ENCODE results near the gene FUT3.

FUT3 gene

DNA sequence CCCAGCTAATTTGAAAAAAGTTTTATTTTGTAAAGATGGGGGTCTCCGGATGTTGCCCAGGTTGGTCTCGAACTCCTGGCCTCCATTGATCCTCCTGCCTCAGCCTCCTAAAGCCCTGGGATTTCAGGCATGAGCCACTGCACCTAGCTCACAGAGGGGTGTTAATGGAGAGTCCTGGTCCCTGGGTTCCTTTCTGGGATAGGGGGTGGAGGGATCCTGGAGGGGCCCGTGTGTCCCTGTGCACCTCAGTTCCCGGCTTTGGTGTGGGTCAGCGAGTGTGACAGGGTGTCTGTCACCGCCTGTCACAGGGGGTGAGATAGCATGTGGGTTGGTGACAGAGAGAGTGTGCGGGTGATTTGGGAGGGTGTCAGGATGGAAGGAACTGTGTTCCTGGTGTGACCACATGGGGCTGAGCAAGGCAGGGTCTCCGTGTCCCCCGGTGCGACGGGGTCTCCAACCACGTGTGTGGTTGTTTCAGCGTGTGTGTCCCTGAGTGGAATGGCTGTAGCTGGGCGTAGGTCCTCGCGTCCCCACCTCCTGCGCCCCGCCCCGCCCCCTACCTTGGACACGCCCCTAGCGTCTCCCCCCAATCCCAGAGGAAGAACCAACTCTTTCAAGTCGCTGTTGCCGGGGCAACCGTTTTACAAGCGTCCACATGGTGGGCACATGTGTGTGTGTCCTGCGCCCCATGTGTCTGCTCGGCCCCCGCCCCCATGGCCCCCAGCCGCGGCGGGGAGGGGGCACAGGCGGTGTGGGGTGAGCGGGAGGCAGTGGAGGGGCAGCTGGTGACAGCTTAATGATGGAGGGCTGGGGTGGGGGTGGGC, 49.2 kb downstream of the FUT3 start:
- TF ChIP-seq POLR2A (IDR thresholded peaks at IDR 0.05; ENCODE audit: low read depth, low read length) = no peak
- no peak for TF ChIP-seq TAF1 (IDR thresholded peaks at IDR 0.05; ENCODE audit: low read depth, low read length)
- TF ChIP-seq POU2F2 (IDR thresholded peaks at IDR 0.05; ENCODE audit: low read depth, low read length) = no peak
- no peak for TF ChIP-seq SPI1 (IDR thresholded peaks at IDR 0.05; ENCODE audit: low read depth, low read length)
- TF ChIP-seq PAX5 (IDR thresholded peaks at IDR 0.05; ENCODE audit: insufficient read depth, low read length, severe bottlenecking) = no peak
- no peak for TF ChIP-seq POLR2AphosphoS5 (IDR thresholded peaks at IDR 0.05; ENCODE audit: low read depth, low read length)
- DNase-seq (ENCODE audit: insufficient read length, low spot score) (no peak), FAIRE-seq (no peak)

DNA sequence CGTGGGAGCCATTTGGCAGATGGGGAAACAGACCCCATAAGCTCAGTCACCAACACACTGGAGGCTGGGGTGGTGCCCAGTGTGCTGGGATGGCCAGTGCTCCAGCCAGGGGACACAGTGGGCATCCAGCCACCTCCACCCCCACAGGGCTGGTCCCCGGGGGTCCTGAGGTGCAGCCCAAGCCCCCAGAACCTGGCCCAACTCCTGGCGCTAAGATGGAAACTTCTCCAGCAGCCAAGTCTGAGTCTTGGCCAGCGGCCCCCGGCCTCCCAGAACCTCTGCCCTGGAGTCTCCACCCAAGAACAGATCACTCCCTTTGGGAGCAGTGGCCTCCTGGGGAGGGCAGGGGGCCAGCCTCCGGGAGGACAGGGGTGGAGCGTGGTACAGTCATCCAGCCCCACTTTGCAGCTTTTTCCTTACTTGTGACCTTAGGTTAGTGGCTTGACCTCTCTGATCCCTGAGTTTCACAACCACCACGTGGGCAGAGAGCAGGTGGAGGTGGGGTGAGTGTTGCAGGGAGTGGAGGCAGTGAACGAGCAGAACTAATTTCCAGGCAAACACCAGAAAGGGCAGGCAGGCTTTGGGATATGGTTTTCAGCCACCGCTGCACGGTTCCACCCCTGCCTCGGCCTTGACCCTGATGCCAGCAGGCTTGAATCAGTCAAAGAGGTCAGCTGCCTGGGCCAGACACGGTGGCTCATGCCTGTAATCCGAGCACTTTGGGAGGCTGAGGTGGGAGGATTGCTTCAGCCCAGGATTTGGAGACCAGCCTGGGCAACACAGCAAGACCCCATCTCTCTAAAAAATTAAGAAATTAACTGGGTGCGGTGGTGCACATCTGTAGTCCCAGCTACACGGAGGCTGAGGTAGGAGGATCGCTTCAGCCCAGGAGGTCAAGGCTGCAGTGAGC, 50.6 kb downstream of the FUT3 start:
- DNase-seq (ENCODE audit: insufficient read length, low spot score) (no peak), FAIRE-seq (no peak)
- TF ChIP-seq POLR2A (IDR thresholded peaks at IDR 0.05; ENCODE audit: low read depth, low read length) = no peak
- no peak for TF ChIP-seq PAX5 (IDR thresholded peaks at IDR 0.05; ENCODE audit: insufficient read depth, low read length, severe bottlenecking)
- no peak for TF ChIP-seq SPI1 (IDR thresholded peaks at IDR 0.05; ENCODE audit: low read depth, low read length)
- no peak for TF ChIP-seq POLR2AphosphoS5 (IDR thresholded peaks at IDR 0.05; ENCODE audit: low read depth, low read length)
- no peak for TF ChIP-seq TAF1 (IDR thresholded peaks at IDR 0.05; ENCODE audit: low read depth, low read length)
- no peak for TF ChIP-seq POU2F2 (IDR thresholded peaks at IDR 0.05; ENCODE audit: low read depth, low read length)

DNA sequence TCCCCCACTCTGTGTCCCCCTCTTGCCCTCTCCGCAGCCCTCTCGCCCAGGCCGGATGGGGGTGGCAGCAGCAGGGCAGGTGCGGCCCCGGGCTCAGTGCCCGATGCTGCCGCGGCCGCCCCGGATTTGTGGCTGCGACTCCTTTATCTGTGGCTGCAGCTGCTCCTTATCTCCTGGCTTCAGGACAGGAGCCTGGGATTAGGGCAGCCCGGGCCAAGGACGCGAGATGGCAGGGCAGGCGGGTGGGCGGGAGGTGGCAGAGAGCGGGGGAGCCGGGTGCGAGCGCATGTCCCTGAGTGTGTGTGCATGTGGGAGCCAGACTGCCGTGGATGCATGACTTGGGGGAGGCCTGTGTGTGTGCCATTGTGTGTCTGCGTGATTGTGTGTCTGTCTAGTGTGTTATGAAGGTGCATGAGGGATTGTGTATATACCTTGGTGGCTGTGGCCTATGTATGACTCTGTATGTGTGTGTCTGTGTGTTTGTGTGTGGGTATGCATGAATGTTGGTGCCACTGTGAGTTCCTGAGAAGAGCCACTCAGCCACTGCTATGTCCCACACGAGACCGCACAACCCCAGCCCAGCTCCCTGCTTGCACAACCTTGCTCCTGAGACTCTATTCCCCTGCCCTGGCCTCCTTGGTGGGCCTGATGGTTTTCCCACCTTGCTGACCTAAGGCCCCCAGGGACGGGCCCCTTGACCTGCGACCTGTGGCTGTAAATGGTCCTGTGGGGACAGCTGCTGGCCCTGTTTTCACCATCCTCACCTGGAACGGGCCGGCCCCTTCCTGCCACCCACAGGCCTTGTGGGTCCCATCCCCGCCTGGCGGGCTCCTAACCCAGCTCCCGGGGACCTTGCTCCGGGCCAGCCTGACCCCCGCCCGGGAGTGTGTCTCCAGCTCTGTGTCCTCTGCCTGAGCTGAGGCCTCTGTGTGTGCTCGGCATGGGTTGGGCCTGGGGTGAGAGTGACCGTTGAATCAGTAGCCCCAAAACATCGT, 51.7 kb downstream of the FUT3 start:
- DNase-seq (ENCODE audit: insufficient read length, low spot score) = no peak
- TF ChIP-seq PAX5 (IDR thresholded peaks at IDR 0.05; ENCODE audit: insufficient read depth, low read length, severe bottlenecking) = no peak
- TF ChIP-seq TAF1 (IDR thresholded peaks at IDR 0.05; ENCODE audit: low read depth, low read length) = no peak
- TF ChIP-seq POU2F2 (IDR thresholded peaks at IDR 0.05; ENCODE audit: low read depth, low read length) = no peak
- no peak for TF ChIP-seq POLR2A (IDR thresholded peaks at IDR 0.05; ENCODE audit: low read depth, low read length)
- no peak for TF ChIP-seq POLR2AphosphoS5 (IDR thresholded peaks at IDR 0.05; ENCODE audit: low read depth, low read length)
- no peak for TF ChIP-seq SPI1 (IDR thresholded peaks at IDR 0.05; ENCODE audit: low read depth, low read length)
- FAIRE-seq = no peak

DNA sequence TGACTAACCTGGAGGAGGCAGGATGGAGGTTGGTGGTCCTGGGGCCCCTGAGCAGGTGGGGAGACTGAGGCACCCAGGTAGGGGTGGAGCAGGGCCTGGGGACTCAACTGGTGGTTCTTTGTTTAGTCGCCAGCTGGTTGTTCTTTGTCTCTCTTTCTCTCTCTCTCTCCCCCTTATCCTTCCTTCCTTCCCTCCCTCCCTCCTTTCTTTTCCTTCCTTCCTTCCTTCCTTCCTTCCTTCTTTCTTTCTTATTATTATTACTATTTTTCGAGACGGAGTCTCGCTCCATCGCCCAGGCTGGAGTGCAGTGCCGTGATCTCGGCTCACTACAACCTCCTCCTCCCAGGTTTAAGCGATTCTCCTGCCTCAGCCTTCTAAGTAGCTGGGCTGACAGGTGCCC, 53.0 kb downstream of the FUT3 start:
- no peak for FAIRE-seq
- TF ChIP-seq POLR2A (IDR thresholded peaks at IDR 0.05; ENCODE audit: low read depth, low read length) (no peak), SPI1 (IDR thresholded peaks at IDR 0.05; ENCODE audit: low read depth, low read length) (no peak), TAF1 (IDR thresholded peaks at IDR 0.05; ENCODE audit: low read depth, low read length) (no peak), POU2F2 (IDR thresholded peaks at IDR 0.05; ENCODE audit: low read depth, low read length) (no peak), PAX5 (IDR thresholded peaks at IDR 0.05; ENCODE audit: insufficient read depth, low read length, severe bottlenecking) (no peak), POLR2AphosphoS5 (IDR thresholded peaks at IDR 0.05; ENCODE audit: low read depth, low read length) (no peak)
- no peak for DNase-seq (ENCODE audit: insufficient read length, low spot score)

GRCh38 chr19:5795382-5795919, 55.8 kb downstream of the FUT3 start:
- TF ChIP-seq POLR2A (IDR thresholded peaks at IDR 0.05; ENCODE audit: low read depth, low read length) = no peak
- no peak for TF ChIP-seq TAF1 (IDR thresholded peaks at IDR 0.05; ENCODE audit: low read depth, low read length)
- TF ChIP-seq POU2F2 (IDR thresholded peaks at IDR 0.05; ENCODE audit: low read depth, low read length) = no peak
- no peak for TF ChIP-seq SPI1 (IDR thresholded peaks at IDR 0.05; ENCODE audit: low read depth, low read length)
- TF ChIP-seq POLR2AphosphoS5 (IDR thresholded peaks at IDR 0.05; ENCODE audit: low read depth, low read length) = no peak
- no peak for TF ChIP-seq PAX5 (IDR thresholded peaks at IDR 0.05; ENCODE audit: insufficient read depth, low read length, severe bottlenecking)
- no peak for FAIRE-seq
- no peak for DNase-seq (ENCODE audit: insufficient read length, low spot score)

GRCh38 chr19:5793188-5793587, 58.1 kb downstream of the FUT3 start:
- DNase-seq (ENCODE audit: insufficient read length, low spot score) (no peak), FAIRE-seq (no peak)
- TF ChIP-seq POLR2A (IDR thresholded peaks at IDR 0.05; ENCODE audit: low read depth, low read length) (no peak), POU2F2 (IDR thresholded peaks at IDR 0.05; ENCODE audit: low read depth, low read length) (no peak), POLR2AphosphoS5 (IDR thresholded peaks at IDR 0.05; ENCODE audit: low read depth, low read length) (no peak), PAX5 (IDR thresholded peaks at IDR 0.05; ENCODE audit: insufficient read depth, low read length, severe bottlenecking) (no peak), TAF1 (IDR thresholded peaks at IDR 0.05; ENCODE audit: low read depth, low read length) (no peak), SPI1 (IDR thresholded peaks at IDR 0.05; ENCODE audit: low read depth, low read length) (no peak)
